GM06990 (cell line): Measurements from ENCODE around the gene HBZ.
"Not testable (repeated sequence)": the region's sequence is repeated elsewhere in the genome, so short reads cannot be mapped to it uniquely, and the experiment has no call there.

Source experiments
- DNase-seq: peaks from one replicate; pipeline ENCODE4 v3.0.0-alpha.2; 2011; ENCODE audit not compliant: insufficient read length; ENCODE audit errors: extremely low read depth
- H3K27me3 ChIP-seq: replicated peaks from 2 replicates; pipeline ENCODE4 v1.6.0; 2011; ENCODE audit warnings: low read length; ENCODE audit not compliant: control insufficient read depth, insufficient read depth
- H3K36me3 ChIP-seq: 2 replicates; pipeline ENCODE4 v1.5.1; 2011; ENCODE audit warnings: low read length; ENCODE audit not compliant: control insufficient read depth, insufficient read depth
- H3K4me3 ChIP-seq: replicated peaks from 2 replicates; pipeline ENCODE4 v1.5.1; 2011; ENCODE audit warnings: low read depth, mild to moderate bottlenecking, control low read depth, low read length
- CTCF ChIP-seq: IDR thresholded peaks from 2 replicates; pipeline ENCODE4 v1.5.1; 2011; ENCODE audit warnings: low read length, control low read depth, mild to moderate bottlenecking, inconsistent platforms; ENCODE audit not compliant: insufficient read depth, poor library complexity, severe bottlenecking

Gene HBZ

GRCh38 chr16:146646-147045, 5.8 kb upstream of the HBZ start:
- Histone ChIP-seq H3K36me3 (no peaks in the 10 kb centered on the region), H3K27me3 (no peaks in the 10 kb centered on the region), H3K4me3 (no peak overlapping the region)
- no peak for DNase-seq
- TF ChIP-seq CTCF, result no peak

GRCh38 chr16:149024-149660, 3.3 kb upstream of the HBZ start:
- Histone ChIP-seq H3K36me3 (no peaks in the 10 kb centered on the region), H3K27me3 (no peaks in the 10 kb centered on the region), H3K4me3 (no peak overlapping the region)
- TF ChIP-seq CTCF, result no peak
- DNase-seq, result no peak

- not testable (repeated sequence) for H3K36me3 ChIP-seq, H3K27me3 ChIP-seq, H3K4me3 ChIP-seq, DNase-seq
Measured at GRCh38 chr16:153129-153521, 681 bp downstream of the HBZ start.

GRCh38 chr16:153550-154216, 1.2 kb downstream of the HBZ start:
- not testable (repeated sequence) for H3K27me3 ChIP-seq, H3K36me3 ChIP-seq, H3K4me3 ChIP-seq, DNase-seq

GRCh38 chr16:154217-155030, 2.0 kb downstream of the HBZ start:
- no peak for DNase-seq
- no peak for TF ChIP-seq CTCF
- no peak overlapping the region; the same call in 1 of the 2 replicates for H3K4me3 ChIP-seq

GRCh38 chr16:155031-155398, 2.6 kb downstream of the HBZ start:
- Histone ChIP-seq H3K36me3 (no peaks in the 10 kb centered on the region), H3K4me3 (no peak overlapping the region), H3K27me3 (no peaks in the 10 kb centered on the region)
- TF ChIP-seq CTCF, result no peak
- no peak for DNase-seq

More at GRCh38 chr16:154217-155030, 2.0 kb downstream of the HBZ start:
- Histone ChIP-seq H3K27me3 (no peaks in the 10 kb centered on the region), H3K36me3 (no peaks in the 10 kb centered on the region)
